Measurements from ENCODE around the gene NEDD4. TPM values are rescaled to one million over a fixed set of nuclear protein-coding genes. Genes with fewer than 3 reads are reported as not detected.

The NEDD4 gene
- total RNA-seq, 1 donor from 2014 or later = 55.4 TPM

GRCh38 chr15:55819397-55820034 is 173.9 kb downstream of the NEDD4 start:
- Histone ChIP-seq H3K4me3 (ENCODE audit: insufficient read depth, low read depth, low read length) (no peak overlapping the region), H3K9me3 (ENCODE audit: insufficient read depth, low read depth, low read length) (no peaks in the 10 kb centered on the region), H3K9ac (ENCODE audit: low read length) (no peak overlapping the region), H3K4me2 (ENCODE audit: low read length) (no peak overlapping the region), H3K27ac (ENCODE audit: low read depth, low read length) (no peak overlapping the region), H3K27me3 (ENCODE audit: insufficient read depth, low read length) (no peaks in the 10 kb centered on the region), H4K20me1 (ENCODE audit: insufficient read depth, low read length) (no peaks in the 10 kb centered on the region), H3K4me1 (ENCODE audit: insufficient read depth, low read length) (peaks cover 2% of the 10 kb centered on the region), H3K36me3 (ENCODE audit: insufficient read depth, low read length) (no peaks in the 10 kb centered on the region), H2AFZ (ENCODE audit: low read depth, low read length) (no peak overlapping the region), H3K79me2 (ENCODE audit: insufficient read depth, low read length) (no peaks in the 10 kb centered on the region)
- FAIRE-seq = no peak
- H3K36me3 Mint-ChIP-seq (ENCODE audit: low read depth, unreplicated experiment) = no peaks in the 10 kb centered on the region
- no peak overlapping the region for H3K4me3 Mint-ChIP-seq (ENCODE audit: unreplicated experiment)
- H3K27ac Mint-ChIP-seq (ENCODE audit: unreplicated experiment) = no peak overlapping the region
- no peak for TF ChIP-seq CTCF (IDR thresholded peaks at IDR 0.05; ENCODE audit: insufficient read depth, low read depth, low read length)
- TF ChIP-seq EZH2 (IDR thresholded peaks at IDR 0.05; ENCODE audit: insufficient read depth, low read length) = no peak
- H3K9me3 Mint-ChIP-seq (ENCODE audit: unreplicated experiment) = no peaks in the 10 kb centered on the region
- no peak for DNase-seq (ENCODE audit: low read depth)
- peaks cover 18% of the 10 kb centered on the region for H3K4me1 Mint-ChIP-seq (ENCODE audit: low read depth, unreplicated experiment)
- peaks cover 3% of the 10 kb centered on the region for H3K27me3 Mint-ChIP-seq (ENCODE audit: low read depth, unreplicated experiment)

- no peaks in the 10 kb centered on the region for H3K9me3 ChIP-seq (ENCODE audit: insufficient read depth, low read depth, low read length)
- Mint-ChIP-seq H3K27ac (ENCODE audit: unreplicated experiment) (no peak overlapping the region), H3K9me3 (ENCODE audit: unreplicated experiment) (no peaks in the 10 kb centered on the region), H3K36me3 (ENCODE audit: low read depth, unreplicated experiment) (no peaks in the 10 kb centered on the region), H3K4me1 (ENCODE audit: low read depth, unreplicated experiment) (peaks cover 13% of the 10 kb centered on the region), H3K27me3 (ENCODE audit: low read depth, unreplicated experiment) (peaks cover 3% of the 10 kb centered on the region), H3K4me3 (ENCODE audit: unreplicated experiment) (no peak overlapping the region)
- H3K4me3 ChIP-seq (ENCODE audit: insufficient read depth, low read depth, low read length) = no peak overlapping the region
- no peak for TF ChIP-seq CTCF (IDR thresholded peaks at IDR 0.05; ENCODE audit: insufficient read depth, low read depth, low read length)
- no peak for TF ChIP-seq EZH2 (IDR thresholded peaks at IDR 0.05; ENCODE audit: insufficient read depth, low read length)
- FAIRE-seq = no peak
- no peaks in the 10 kb centered on the region for H3K36me3 ChIP-seq (ENCODE audit: insufficient read depth, low read length)
- no peak overlapping the region for H3K4me2 ChIP-seq (ENCODE audit: low read length)
- H3K9ac ChIP-seq (ENCODE audit: low read length) = no peak overlapping the region
- no peaks in the 10 kb centered on the region for H3K27me3 ChIP-seq (ENCODE audit: insufficient read depth, low read length)
- no peaks in the 10 kb centered on the region for H4K20me1 ChIP-seq (ENCODE audit: insufficient read depth, low read length)
- DNase-seq (ENCODE audit: low read depth) = peak; percentile 33
- H3K4me1 ChIP-seq (ENCODE audit: insufficient read depth, low read length) = peaks cover 2% of the 10 kb centered on the region
- no peak overlapping the region for H2AFZ ChIP-seq (ENCODE audit: low read depth, low read length)
- H3K27ac ChIP-seq (ENCODE audit: low read depth, low read length) = no peak overlapping the region
- H3K79me2 ChIP-seq (ENCODE audit: insufficient read depth, low read length) = no peaks in the 10 kb centered on the region
Observed at GRCh38 chr15:55816017-55816416, 177.4 kb downstream of the NEDD4 start.

- Mint-ChIP-seq H3K4me3 (ENCODE audit: unreplicated experiment) (no peak overlapping the region), H3K36me3 (ENCODE audit: low read depth, unreplicated experiment) (no peaks in the 10 kb centered on the region), H3K9me3 (ENCODE audit: unreplicated experiment) (no peaks in the 10 kb centered on the region), H3K27me3 (ENCODE audit: low read depth, unreplicated experiment) (no peaks in the 10 kb centered on the region), H3K4me1 (ENCODE audit: low read depth, unreplicated experiment) (peaks cover 8% of the 10 kb centered on the region), H3K27ac (ENCODE audit: unreplicated experiment) (no peak overlapping the region)
- H3K4me2 ChIP-seq (ENCODE audit: low read length) = no peak overlapping the region
- no peaks in the 10 kb centered on the region for H4K20me1 ChIP-seq (ENCODE audit: insufficient read depth, low read length)
- no peak overlapping the region for H2AFZ ChIP-seq (ENCODE audit: low read depth, low read length)
- H3K9ac ChIP-seq (ENCODE audit: low read length) = no peak overlapping the region
- DNase-seq (ENCODE audit: low read depth) (no peak), FAIRE-seq (no peak)
- peaks cover 5% of the 10 kb centered on the region for H3K27me3 ChIP-seq (ENCODE audit: insufficient read depth, low read length)
- no peak overlapping the region for H3K4me3 ChIP-seq (ENCODE audit: insufficient read depth, low read depth, low read length)
- no peak for TF ChIP-seq EZH2 (IDR thresholded peaks at IDR 0.05; ENCODE audit: insufficient read depth, low read length)
- no peak for TF ChIP-seq CTCF (IDR thresholded peaks at IDR 0.05; ENCODE audit: insufficient read depth, low read depth, low read length)
- no peaks in the 10 kb centered on the region for H3K36me3 ChIP-seq (ENCODE audit: insufficient read depth, low read length)
- H3K27ac ChIP-seq (ENCODE audit: low read depth, low read length) = no peak overlapping the region
- no peaks in the 10 kb centered on the region for H3K9me3 ChIP-seq (ENCODE audit: insufficient read depth, low read depth, low read length)
- H3K79me2 ChIP-seq (ENCODE audit: insufficient read depth, low read length) = no peaks in the 10 kb centered on the region
- H3K4me1 ChIP-seq (ENCODE audit: insufficient read depth, low read length) = no peaks in the 10 kb centered on the region
Observed at GRCh38 chr15:55802600-55803376, 190.6 kb downstream of the NEDD4 start.

Measured in astrocyte (in vitro differentiated cells and primary cell).